DMS 273 treated with DMSO at 0.1 percent for 48 hours (cell line): Measurements from ENCODE around the gene OR2C1.

Source experiments
- DNase-seq: peaks from one replicate; lab custom pipeline; 2025; lab: John Stamatoyannopoulos, UW

The OR2C1 gene

GRCh38 chr16:3355589-3355988, at the start of gene OR2C1:
TSS of gene OR2C1 (plus strand) at chr16:3355889. CDS start at chr16:3355941, 52 bp downstream.
- no peak for DNase-seq

- DNase-seq, result no peak
These were observed 49.6 kb upstream of the OR2C1 start for GRCh38 chr16:3306078-3306477.

- DNase-seq, result no peak
These were observed 44.2 kb upstream of the OR2C1 start for GRCh38 chr16:3311496-3311895.

GRCh38 chr16:3317315-3317999, 38.2 kb upstream of the OR2C1 start:
- DNase-seq, result no peak

GRCh38 chr16:3321816-3322215, 33.9 kb upstream of the OR2C1 start:
- no peak for DNase-seq

GRCh38 chr16:3327514-3327913, 28.2 kb upstream of the OR2C1 start:
- no peak for DNase-seq

- no peak for DNase-seq
These were observed 27.6 kb upstream of the OR2C1 start for GRCh38 chr16:3328104-3328503.

GRCh38 chr16:3328643-3329042, 27.0 kb upstream of the OR2C1 start:
- DNase-seq, result no peak

- DNase-seq, result no peak
These were observed 9.6 kb upstream of the OR2C1 start for GRCh38 chr16:3346041-3346440.

GRCh38 chr16:3347586-3347985, 8.1 kb upstream of the OR2C1 start:
- no peak for DNase-seq

GRCh38 chr16:3348547-3349167, 7.0 kb upstream of the OR2C1 start:
- DNase-seq, result no peak

- no peak for DNase-seq
These were observed 6.5 kb upstream of the OR2C1 start for GRCh38 chr16:3349175-3349574.

- DNase-seq, result no peak
These were observed 429 bp downstream of the OR2C1 start for GRCh38 chr16:3356118-3356517.

- DNase-seq, result no peak
These were observed 3.2 kb downstream of the OR2C1 start for GRCh38 chr16:3358871-3359270.

- no peak for DNase-seq
These were observed 7.2 kb downstream of the OR2C1 start for GRCh38 chr16:3362931-3363330.

GRCh38 chr16:3363793-3364192, 8.1 kb downstream of the OR2C1 start:
- no peak for DNase-seq

GRCh38 chr16:3364774-3365427, 9.2 kb downstream of the OR2C1 start:
- DNase-seq, result no peak

- DNase-seq, result no peak
These were observed 13.4 kb downstream of the OR2C1 start for GRCh38 chr16:3369073-3369472.

GRCh38 chr16:3375680-3376079, 20.0 kb downstream of the OR2C1 start:
- no peak for DNase-seq

GRCh38 chr16:3377917-3378316, 22.2 kb downstream of the OR2C1 start:
- DNase-seq, result no peak

- no peak for DNase-seq
These were observed 27.4 kb downstream of the OR2C1 start for GRCh38 chr16:3383045-3383448.

GRCh38 chr16:3388325-3388724, 32.6 kb downstream of the OR2C1 start:
- no peak for DNase-seq

GRCh38 chr16:3389663-3390338, 34.1 kb downstream of the OR2C1 start:
- DNase-seq, result no peak
